Pancreas (tissue), 10 donors: ENCODE results near the gene JADE2. TPM values are rescaled to one million over a fixed set of nuclear protein-coding genes. Genes with fewer than 3 reads are reported as not detected.

Experiments
- ATAC-seq, 4 donors: fragments of 200-7000 bp; cut with Tn5 transposase; one replicate each; pipeline versions ENCODE4 v1.8.0 to v1.9.1; 2020; ENCODE audit warnings: mild to moderate bottlenecking in 4 of 4, moderate library complexity in 4 of 4
- DNase-seq, 6 donors: peaks; one replicate each; pipeline ENCODE4 v3.0.0-alpha.2; 2020
- FAIRE-seq: peaks from 2 replicates; lab custom pipeline; 2012; peaks lifted over from hg19 to GRCh38; lab: Jason Lieb, UNC
- H3K27ac ChIP-seq, 4 donors: fragments of 200-600 bp; sonication (generic); 1 replicate in 3 of 4; 2 replicates in 1 of 4; pipeline versions ENCODE4 v1.5.0 to v1.8.0; 2020
- H3K27me3 ChIP-seq, 4 donors: fragments of 200-600 bp; one replicate each; pipeline ENCODE4 v1.8.0; 2021
- H3K36me3 ChIP-seq, 3 donors: fragments of 200-600 bp; sonication (generic) in 1 of 3; one replicate each; pipeline versions ENCODE4 v1.5.0 to v1.8.0; 2020 to 2021
- H3K4me1 ChIP-seq, 3 donors: fragments of 200-600 bp; one replicate each; pipeline ENCODE4 v1.8.0; 2021
- H3K4me3 ChIP-seq, 4 donors: fragments of 200-600 bp; sonication (generic) in 2 of 4; one replicate each; pipeline versions ENCODE4 v1.5.0 to v1.8.0; 2020 to 2021
- H3K9me3 ChIP-seq, 4 donors: fragments of 200-600 bp; one replicate each; pipeline ENCODE4 v1.8.0; 2021
- WGBS, 2 donors: extraction: QIAGEN DNeasy Blood & Tissue Kit; methylation state at CpG; one replicate each; pipeline ENCODE4 v1.1.7; 2013; 5-methylcytosine and 5-hydroxymethylcytosine counted together
- intact Hi-C, 3 donors: fragments of 100-400 bp; cut with DNase I; formaldehyde crosslinking; loops; one replicate each; pipeline versions ENCODE4 v1.11.1 to v1.14.2; 2022
- polyA plus RNA-seq, 2 donors: library from polyadenylated mRNA; stranded (reverse); fragments of 200-250 nt; gene quantifications; one replicate each; pipeline ENCODE4 v1.2.3, GENCODE V29; 2013
- total RNA-seq, 6 donors: library from RNA; stranded (reverse); fragmentation: NEBNext Ultra II Directional in 4 of 6; extraction: Animal tissue kit (Norgen Biotek cat#: 25700) in 4 of 6; gene quantifications; one replicate each; pipeline versions ENCODE4 v1.2.1 to v1.2.4, GENCODE V29; 2021 to 2023
- TF ChIP-seq, protein P1 (sequence below), 4 donors: fragments of 200-600 bp; sonication (generic) in 3 of 4; IDR thresholded peaks; one replicate each; pipeline versions ENCODE4 v1.5.0 to v1.8.0; 2021; ENCODE audit warnings: antibody characterized with exemption in 4 of 4
- donor health status: healthy with polysubstance abuse.
- donor health status: DM: no; HTN: no; CAD: no; lungs with moderate emphysema.
- donor health status: DM: no; HTN: no; CAD: no.
- donor health status: control.
- donor health status: control.
- donor health status: Bipolar disorder and iron deficiency.
- donor health status: DM: yes; HTN: yes; CAD: no.
- donor health status: DM: no; HTN: no; CAD: no.
- donor health status: DM: no; HTN: no; CAD: no.
- donor health status: DM: yes; HTN: yes; CAD: no.

JADE2 gene
- total and polyA plus RNA-seq, 8 donors = 9.6 to 42.7 (median 26.6) TPM

DNA sequence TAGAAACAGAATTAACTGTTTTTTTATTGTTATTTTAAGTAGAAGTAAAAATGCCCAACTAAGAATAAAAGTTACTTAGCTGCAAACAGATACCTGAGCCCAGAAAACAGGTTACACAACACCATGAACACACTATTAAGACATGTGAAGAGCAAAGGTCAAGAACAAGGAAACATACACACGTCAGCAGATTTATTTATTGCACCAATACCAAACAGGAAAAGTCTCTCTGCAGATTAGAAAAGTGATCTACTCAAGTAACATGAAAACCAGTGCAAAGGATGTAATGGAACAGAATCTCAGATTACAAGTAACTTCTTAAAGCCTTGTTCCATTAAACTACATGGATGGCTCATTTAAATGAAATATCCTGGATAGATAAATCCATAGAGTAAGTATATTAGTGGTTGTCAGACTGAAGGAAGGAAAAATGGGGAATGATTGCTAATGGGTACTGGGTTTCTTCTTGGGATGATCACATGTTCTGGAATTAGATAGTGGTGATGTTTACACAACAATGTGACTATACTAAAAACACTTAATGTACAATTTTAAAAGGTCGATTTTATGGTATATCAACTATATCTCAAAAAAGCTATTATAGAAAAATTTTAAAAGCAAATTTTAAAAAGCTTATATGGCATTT lies 101.0 kb downstream of the JADE2 start:
- FAIRE-seq (no peak), ATAC-seq (peak; percentile 88 to 95 (median 94)), DNase-seq (no peak)
- TF ChIP-seq, protein P1, sequence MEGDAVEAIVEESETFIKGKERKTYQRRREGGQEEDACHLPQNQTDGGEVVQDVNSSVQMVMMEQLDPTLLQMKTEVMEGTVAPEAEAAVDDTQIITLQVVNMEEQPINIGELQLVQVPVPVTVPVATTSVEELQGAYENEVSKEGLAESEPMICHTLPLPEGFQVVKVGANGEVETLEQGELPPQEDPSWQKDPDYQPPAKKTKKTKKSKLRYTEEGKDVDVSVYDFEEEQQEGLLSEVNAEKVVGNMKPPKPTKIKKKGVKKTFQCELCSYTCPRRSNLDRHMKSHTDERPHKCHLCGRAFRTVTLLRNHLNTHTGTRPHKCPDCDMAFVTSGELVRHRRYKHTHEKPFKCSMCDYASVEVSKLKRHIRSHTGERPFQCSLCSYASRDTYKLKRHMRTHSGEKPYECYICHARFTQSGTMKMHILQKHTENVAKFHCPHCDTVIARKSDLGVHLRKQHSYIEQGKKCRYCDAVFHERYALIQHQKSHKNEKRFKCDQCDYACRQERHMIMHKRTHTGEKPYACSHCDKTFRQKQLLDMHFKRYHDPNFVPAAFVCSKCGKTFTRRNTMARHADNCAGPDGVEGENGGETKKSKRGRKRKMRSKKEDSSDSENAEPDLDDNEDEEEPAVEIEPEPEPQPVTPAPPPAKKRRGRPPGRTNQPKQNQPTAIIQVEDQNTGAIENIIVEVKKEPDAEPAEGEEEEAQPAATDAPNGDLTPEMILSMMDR (IDR thresholded peaks at IDR 0.05) = no peak
- Histone ChIP-seq H3K4me3 (no peak overlapping the region), H3K4me1 (peaks cover 16 to 27% (median 17%) of the 10 kb centered on the region in 3 donors), H3K27me3 (no peaks in the 10 kb centered on the region), H3K36me3 (peaks cover 0 to 7% (median 0%) of the 10 kb centered on the region in 3 donors), H3K27ac (peak overlapping the region in 2 of 4 donors; percentile 65 to 67), H3K9me3 (no peaks in the 10 kb centered on the region)
- intact Hi-C loops = no loop called here
- 27 to 37% methylated on average over 2 of the region's 2 CpGs for WGBS, 2 donors

Other genes starting within 250 kb of the JADE2 start
- 1 to 10 TPM in 4 of 6 donors, under 1 TPM in 2; 0.47 to 1.3 (median 1.1) TPM for gene CDKL3, start 158.5 kb upstream of the JADE2 start, total RNA-seq
- gene CDKL3, start 158.5 kb upstream of the JADE2 start, polyA plus RNA-seq = 1 to 10 TPM; 1.7 to 3.8 TPM
- 10 to 100 TPM; 41.5 to 68.7 (median 47.2) TPM for gene UBE2B, start 154.1 kb upstream of the JADE2 start, total RNA-seq
- 10 to 100 TPM; 45.4 to 72.1 TPM for gene UBE2B, start 154.1 kb upstream of the JADE2 start, polyA plus RNA-seq
- 10 to 100 TPM; 11.9 to 24.6 (median 15.8) TPM for gene CDKN2AIPNL, start 113.8 kb upstream of the JADE2 start, total RNA-seq
- gene CDKN2AIPNL, start 113.8 kb upstream of the JADE2 start, polyA plus RNA-seq = 10 to 100 TPM; 26.8 to 42.5 TPM
- gene SAR1B, start 107.2 kb downstream of the JADE2 start, total RNA-seq = 10 to 100 TPM; 31.6 to 42.8 (median 39.5) TPM
- 10 to 100 TPM; 11.1 to 21.2 TPM for gene SAR1B, start 107.2 kb downstream of the JADE2 start, polyA plus RNA-seq
- 10 to 100 TPM in 4 of 6 donors, 1 to 10 TPM in 2; 9.4 to 18.1 (median 11.5) TPM for gene SEC24A, start 123.1 kb downstream of the JADE2 start, total RNA-seq
- gene SEC24A, start 123.1 kb downstream of the JADE2 start, polyA plus RNA-seq = 1 to 10 TPM; 3.4 to 4.4 TPM
- 10 to 100 TPM; 10.1 to 17.6 (median 14.0) TPM for gene CAMLG, start 212.9 kb downstream of the JADE2 start, total RNA-seq
- gene CAMLG, start 212.9 kb downstream of the JADE2 start, polyA plus RNA-seq = 10 to 100 TPM; 24.1 to 28.3 TPM
- 10 to 100 TPM; 15.4 to 28.8 (median 23.9) TPM for gene DDX46, start 233.1 kb downstream of the JADE2 start, total RNA-seq
- gene DDX46, start 233.1 kb downstream of the JADE2 start, polyA plus RNA-seq = 10 to 100 TPM; 14.6 to 15.5 TPM